GM12878 (cell line): ENCODE results near the gene ZSCAN22. TPM values are rescaled to one million over a fixed set of nuclear protein-coding genes. Genes with fewer than 3 reads are reported as not detected.

Experiments
- CREB1 ChIP-seq: IDR thresholded peaks from 2 replicates; pipeline ENCODE4 v1.6.1; 2012; ENCODE audit warnings: low read depth, mild to moderate bottlenecking, inconsistent platforms
- HDGF ChIP-seq: fragments of 450-650 bp; IDR thresholded peaks from 2 replicates; pipeline ENCODE4 v1.6.1; 2016; ENCODE audit warnings: antibody characterized with exemption
- IKZF2 ChIP-seq, 2 experiments: fragments of 450-650 bp; IDR thresholded peaks; 2 replicates each; pipeline ENCODE4 v1.6.1; 2017; ENCODE audit warnings: mild to moderate bottlenecking in 2 of 2, moderate library complexity in 2 of 2
- IRF4 ChIP-seq: IDR thresholded peaks from 2 replicates; pipeline ENCODE4 v1.6.1; 2011; ENCODE audit warnings: low read depth, low read length
- MEF2A ChIP-seq: IDR thresholded peaks from 2 replicates; pipeline ENCODE4 v1.6.1; 2011; ENCODE audit warnings: low read depth, mild to moderate bottlenecking, low read length, moderate library complexity; ENCODE audit not compliant: insufficient read depth
- NFYA ChIP-seq: IDR thresholded peaks from 2 replicates; pipeline ENCODE4 v1.6.1; 2011; ENCODE audit warnings: low read depth, mild to moderate bottlenecking, low read length, improper control_type of control experiment, borderline replicate concordance
- POLR2AphosphoS2 ChIP-seq: IDR thresholded peaks from 2 replicates; pipeline ENCODE4 v1.6.1; 2011; ENCODE audit warnings: low read depth, mild to moderate bottlenecking, low read length, improper control_type of control experiment, moderate library complexity
- POU2F2 ChIP-seq: IDR thresholded peaks from 3 replicates; pipeline ENCODE4 v1.6.1; 2011; ENCODE audit warnings: low read depth, mild to moderate bottlenecking, low read length, borderline replicate concordance
- RAD21 ChIP-seq: IDR thresholded peaks from 2 replicates; pipeline ENCODE4 v1.6.1; 2011; ENCODE audit warnings: mild to moderate bottlenecking, low read depth, low read length, moderate library complexity; ENCODE audit not compliant: insufficient read depth
- RCOR1 ChIP-seq: conservative IDR thresholded peaks from 2 replicates; pipeline ENCODE4 v1.6.1; 2012; ENCODE audit warnings: low read depth, low read length, improper control_type of control experiment
- RFX5 ChIP-seq: IDR thresholded peaks from 2 replicates; pipeline ENCODE4 v1.6.1; 2011; ENCODE audit warnings: low read depth, low read length, improper control_type of control experiment
- SMARCA5 ChIP-seq: fragments of 450-650 bp; IDR thresholded peaks from 2 replicates; pipeline ENCODE4 v1.6.1; 2017; ENCODE audit warnings: mild to moderate bottlenecking
- TAF1 ChIP-seq: IDR thresholded peaks from 2 replicates; pipeline ENCODE4 v1.6.1; 2011; ENCODE audit warnings: mild to moderate bottlenecking, low read depth, low read length, borderline replicate concordance
- TARDBP ChIP-seq: IDR thresholded peaks from 2 replicates; pipeline ENCODE4 v1.6.1; 2016; ENCODE audit warnings: borderline replicate concordance
- WRNIP1 ChIP-seq: IDR thresholded peaks from 2 replicates; pipeline ENCODE4 v1.6.1; 2011; ENCODE audit warnings: low read depth, low read length, improper control_type of control experiment, borderline replicate concordance
- ZSCAN29 ChIP-seq: fragments of 450-650 bp; IDR thresholded peaks from 2 replicates; pipeline ENCODE4 v1.6.1; 2017; ENCODE audit warnings: mild to moderate bottlenecking, moderate library complexity
- polyA plus RNA-seq, 11 experiments: library from polyadenylated mRNA; depleted of rRNA in 4 of 11; unstranded in 6 of 11; stranded (reverse) in 5 of 11; fragments of >200 nt; fragmentation: Nextera tagmentation in 4 of 11; fragmentation: Illumina TruSeq in 1 of 11; extraction: Ambion mirVana in 4 of 11; extraction: Trizol in 1 of 11; gene quantifications; 1 replicate in 1 of 11; 2 replicates in 10 of 11; pipeline versions ENCODE4 v1.2.1 to v1.2.3, GENCODE V29; 2011 to 2016; ENCODE audit warnings: inconsistent platforms in 2 of 11, missing spikeins in 2 of 11, low read depth in 1 of 11
- total RNA-seq, 4 experiments: library from RNA; depleted of rRNA in 3 of 4; stranded (reverse); fragments of >200 nt in 3 of 4; fragmentation: Illumina TruSeq in 1 of 4; extraction: Trizol in 1 of 4; gene quantifications; 2 replicates each; pipeline versions ENCODE4 v1.2.1 to v1.2.3, GENCODE V29; 2013 to 2021
- TF ChIP-seq, protein P1 (sequence below): fragments of 450-650 bp; formaldehyde crosslinking; IDR thresholded peaks from 2 replicates; pipeline ENCODE4 v1.4.0; 2022; ENCODE audit warnings: mild to moderate bottlenecking, moderate library complexity

Gene ZSCAN22
- total and polyA plus RNA-seq, 10 of the 15 experiments (the other 5 are each of a cell fraction or from before 2014, with no cell fraction given) = 0.49 to 3.9 (median 2.6) TPM

DNA sequence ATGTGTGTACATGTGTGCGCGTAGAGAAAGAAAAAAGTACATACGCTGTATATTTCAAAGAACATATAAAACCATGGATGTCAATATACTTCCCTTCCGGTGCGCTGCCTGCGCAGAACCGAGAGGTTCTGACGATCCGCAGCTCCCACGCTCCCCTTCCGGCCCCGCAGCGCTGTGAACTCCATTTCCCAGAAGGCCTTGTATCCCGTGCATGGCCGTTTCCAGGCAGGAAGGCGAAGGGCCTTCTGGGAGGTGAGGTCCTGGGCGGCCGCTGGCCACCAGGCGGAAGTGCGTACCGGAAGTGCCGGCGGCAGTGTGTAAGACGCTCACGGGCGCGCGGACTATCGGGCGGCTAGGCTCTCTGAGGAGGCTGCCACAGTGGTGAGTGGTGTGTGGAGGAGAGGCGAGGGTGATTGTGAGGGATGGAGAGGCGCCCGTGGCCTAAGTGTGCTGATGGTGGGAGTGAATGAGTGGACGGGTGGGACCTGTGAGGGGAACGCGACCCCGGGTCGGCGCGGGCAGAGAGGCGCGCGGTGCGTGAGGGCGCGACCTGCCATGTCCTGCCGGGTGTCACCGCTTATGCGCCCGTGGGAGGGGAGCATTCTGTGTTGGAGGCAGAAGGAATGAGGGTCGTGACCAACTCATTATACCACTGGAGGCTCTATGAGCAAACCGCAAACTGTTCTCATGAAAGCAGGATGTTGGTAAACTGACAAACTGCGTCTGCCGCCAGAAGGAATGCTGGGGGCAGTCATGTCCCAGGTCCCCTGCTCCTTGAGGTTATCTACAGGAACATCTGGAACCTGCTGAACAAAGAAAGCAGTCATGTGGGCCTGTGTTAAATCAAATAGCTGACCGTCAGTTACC is 21.5 kb upstream of the ZSCAN22 start, which contains the start of gene ERVK3-1 (continued):
- TF ChIP-seq, protein P1, sequence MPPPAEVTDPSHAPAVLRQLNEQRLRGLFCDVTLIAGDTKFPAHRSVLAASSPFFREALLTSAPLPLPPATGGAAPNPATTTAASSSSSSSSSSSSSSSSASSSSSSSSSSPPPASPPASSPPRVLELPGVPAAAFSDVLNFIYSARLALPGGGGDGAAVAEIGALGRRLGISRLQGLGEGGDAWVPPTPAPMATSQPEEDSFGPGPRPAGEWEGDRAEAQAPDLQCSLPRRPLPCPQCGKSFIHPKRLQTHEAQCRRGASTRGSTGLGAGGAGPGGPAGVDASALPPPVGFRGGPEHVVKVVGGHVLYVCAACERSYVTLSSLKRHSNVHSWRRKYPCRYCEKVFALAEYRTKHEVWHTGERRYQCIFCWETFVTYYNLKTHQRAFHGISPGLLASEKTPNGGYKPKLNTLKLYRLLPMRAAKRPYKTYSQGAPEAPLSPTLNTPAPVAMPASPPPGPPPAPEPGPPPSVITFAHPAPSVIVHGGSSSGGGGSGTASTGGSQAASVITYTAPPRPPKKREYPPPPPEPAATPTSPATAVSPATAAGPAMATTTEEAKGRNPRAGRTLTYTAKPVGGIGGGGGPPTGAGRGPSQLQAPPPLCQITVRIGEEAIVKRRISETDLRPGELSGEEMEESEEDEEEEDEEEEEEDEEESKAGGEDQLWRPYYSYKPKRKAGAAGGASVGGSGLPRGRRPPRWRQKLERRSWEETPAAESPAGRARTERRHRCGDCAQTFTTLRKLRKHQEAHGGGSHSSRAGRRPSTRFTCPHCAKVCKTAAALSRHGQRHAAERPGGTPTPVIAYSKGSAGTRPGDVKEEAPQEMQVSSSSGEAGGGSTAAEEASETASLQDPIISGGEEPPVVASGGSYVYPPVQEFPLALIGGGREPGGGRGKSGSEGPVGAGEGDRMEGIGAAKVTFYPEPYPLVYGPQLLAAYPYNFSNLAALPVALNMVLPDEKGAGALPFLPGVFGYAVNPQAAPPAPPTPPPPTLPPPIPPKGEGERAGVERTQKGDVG = no peak
- TF ChIP-seq POLR2AphosphoS2 = peak; percentile 96
- TF ChIP-seq ZSCAN29 = no peak
- TF ChIP-seq RFX5 = 0 out of 2 replicates have a peak, but pooled peaks have one; percentile 29
- no peak for TF ChIP-seq WRNIP1
- 0 out of 2 replicates have a peak, but pooled peaks have one; percentile 37 for TF ChIP-seq IRF4
- peak; percentile 42; the same call in 1 of the 2 replicates for TF ChIP-seq MEF2A
- peak; percentile 97 for TF ChIP-seq TAF1
- peak in 1 of 2 experiments; percentile 27; a peak in 1 of 4 replicates for TF ChIP-seq IKZF2 (IDR thresholded peaks at IDR 0.05)
- no peak for TF ChIP-seq RCOR1
- peak; percentile 80 for TF ChIP-seq POU2F2
- TF ChIP-seq NFYA = no peak
- peak; percentile 93 for TF ChIP-seq TARDBP
- peak; percentile 98 for TF ChIP-seq HDGF
- 0 out of 2 replicates have a peak, but pooled peaks have one; percentile 57 for TF ChIP-seq SMARCA5
- peak; percentile 93 for TF ChIP-seq CREB1
- no peak for TF ChIP-seq RAD21
